Eye (tissue), 1 donor: ENCODE results near the gene IGSF9B.
A peak's percentile ranks its signal among the peaks of the same experiment; 100 is the strongest.

ENCODE experiments used
- DNase-seq: peaks from one replicate; pipeline ENCODE4 v3.0.0-alpha.2; 2015

The IGSF9B gene

DNA sequence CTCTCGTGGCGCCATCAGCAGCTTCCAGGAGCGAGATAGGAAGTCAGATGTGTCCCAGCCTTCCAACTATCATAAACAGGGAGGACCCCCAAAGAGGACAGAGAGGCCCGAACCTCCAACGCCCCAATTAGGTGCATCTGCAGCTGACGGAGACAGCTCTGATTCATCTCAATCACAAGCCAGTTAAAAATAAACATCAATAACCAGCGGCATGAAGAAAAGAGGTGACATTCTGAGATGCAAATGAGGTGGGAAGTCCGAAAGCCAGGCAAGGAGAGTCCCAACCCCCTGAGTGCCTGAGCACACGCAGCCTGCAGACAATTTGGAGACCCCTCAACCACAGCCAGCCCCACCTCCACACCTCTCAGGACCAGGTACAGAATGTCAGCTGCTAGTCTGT is 28.1 kb upstream of the IGSF9B start:
- DNase-seq = no peak

DNA sequence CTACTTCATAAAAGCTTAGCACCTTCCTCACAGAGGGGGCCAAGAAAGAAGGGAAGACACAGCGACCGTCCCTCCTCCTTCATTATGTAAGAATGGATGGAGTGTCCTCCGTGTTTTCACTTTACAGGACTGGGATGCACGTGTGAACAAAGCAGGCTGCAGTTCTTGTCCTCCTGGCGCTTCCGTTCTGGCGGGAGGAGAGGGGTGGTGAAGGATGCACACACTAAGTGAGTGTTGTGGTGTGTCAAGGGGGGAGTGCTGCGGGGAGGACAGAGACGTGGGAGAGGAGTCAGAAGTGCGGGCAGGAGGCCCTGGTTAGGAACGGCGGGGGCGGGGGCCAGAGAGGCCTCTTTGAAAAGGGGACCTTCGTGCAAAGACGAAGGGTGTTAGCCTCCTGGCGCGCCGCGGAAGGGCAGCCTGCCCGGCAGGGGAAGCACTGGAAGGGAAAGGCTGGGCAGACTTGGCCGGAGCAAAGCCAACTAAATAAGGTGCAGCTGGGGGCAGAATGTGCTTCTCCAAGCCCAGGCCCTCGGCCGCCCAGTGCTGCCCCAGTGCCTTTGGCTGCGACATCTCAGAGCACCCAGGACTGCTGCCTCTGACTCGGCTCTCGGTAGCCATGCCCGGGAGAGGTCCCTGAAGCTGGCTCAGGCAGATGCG is 27.0 kb upstream of the IGSF9B start:
- DNase-seq = no peak

DNA sequence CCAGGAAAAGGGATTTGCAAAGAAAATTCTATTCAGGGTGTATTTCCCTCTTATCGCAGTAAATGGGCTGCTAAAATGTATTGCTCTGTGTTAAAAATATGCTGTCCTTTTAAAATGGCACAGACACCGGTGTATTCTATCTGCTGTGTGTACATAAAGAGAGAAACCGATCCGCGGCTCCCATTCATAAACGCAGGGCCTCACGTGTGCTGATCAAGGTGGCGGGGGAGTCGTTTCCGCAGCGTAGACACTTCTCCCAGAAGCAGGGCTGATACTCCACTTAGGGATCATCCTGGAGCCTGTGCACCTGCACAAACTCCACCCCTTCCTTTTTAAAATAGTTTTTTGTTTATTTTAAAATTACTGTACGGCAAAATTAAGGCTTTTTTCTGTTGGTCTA is 26.1 kb upstream of the IGSF9B start:
- DNase-seq = no peak

DNA sequence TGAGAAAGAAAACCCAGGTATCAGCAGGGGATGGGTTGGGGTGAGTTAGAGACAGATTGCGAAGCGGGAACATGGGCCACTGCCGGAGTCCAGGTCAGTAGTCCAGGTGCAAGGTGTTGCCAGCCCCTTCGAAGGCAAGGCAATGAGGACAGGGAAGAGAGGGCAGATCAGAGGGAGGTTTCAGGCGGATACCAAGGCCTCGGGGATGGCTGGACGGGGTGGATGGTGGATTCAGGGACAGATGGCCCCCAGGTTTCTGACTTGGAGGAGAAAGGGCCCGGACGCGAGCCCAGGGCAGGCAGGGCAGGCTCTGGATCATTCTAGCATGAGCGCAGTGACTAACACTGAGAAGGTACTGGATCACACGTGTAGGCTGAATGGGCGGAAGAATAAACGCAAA is 25.4 kb upstream of the IGSF9B start:
- DNase-seq = no peak

DNA sequence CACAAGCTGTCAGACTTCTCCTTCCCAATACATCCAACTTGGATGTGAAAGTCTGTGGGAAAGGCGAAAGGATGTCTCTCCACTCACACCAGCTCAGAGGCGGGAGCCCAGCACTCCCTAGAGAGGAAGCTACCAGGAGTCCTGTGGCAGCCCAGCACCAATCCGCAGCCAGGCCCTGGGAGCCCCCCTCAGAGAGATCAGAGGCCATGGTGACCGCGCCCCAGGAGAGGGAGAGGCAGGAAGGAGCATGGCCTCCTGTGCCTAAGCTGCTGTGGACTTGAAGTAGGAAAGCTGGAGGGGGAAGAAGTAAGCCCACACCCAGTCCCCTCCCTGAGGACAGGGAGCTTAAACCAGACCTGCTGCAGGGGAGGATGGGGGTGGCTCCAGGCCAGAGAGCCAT is 24.4 kb upstream of the IGSF9B start:
- no peak for DNase-seq

DNA sequence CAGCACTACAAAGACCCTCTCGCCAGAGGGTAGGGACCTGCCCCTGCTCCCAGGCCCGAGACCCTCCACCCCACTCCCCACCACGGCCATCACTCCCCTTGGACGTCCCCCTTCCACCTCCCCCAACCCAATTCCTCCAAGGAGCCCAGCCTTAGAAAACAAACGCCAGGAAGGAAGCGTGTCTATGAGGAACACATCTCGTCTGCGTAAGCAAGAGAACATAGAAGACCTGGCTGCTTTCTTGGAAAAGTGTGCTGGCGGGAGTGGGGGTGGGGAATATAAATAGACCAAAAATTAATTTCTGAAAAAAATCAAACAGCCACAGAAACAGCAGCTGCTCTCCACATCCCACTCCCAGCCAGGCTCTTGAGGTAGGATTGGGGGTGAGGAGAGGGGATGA is 23.9 kb upstream of the IGSF9B start:
- DNase-seq = no peak

DNA sequence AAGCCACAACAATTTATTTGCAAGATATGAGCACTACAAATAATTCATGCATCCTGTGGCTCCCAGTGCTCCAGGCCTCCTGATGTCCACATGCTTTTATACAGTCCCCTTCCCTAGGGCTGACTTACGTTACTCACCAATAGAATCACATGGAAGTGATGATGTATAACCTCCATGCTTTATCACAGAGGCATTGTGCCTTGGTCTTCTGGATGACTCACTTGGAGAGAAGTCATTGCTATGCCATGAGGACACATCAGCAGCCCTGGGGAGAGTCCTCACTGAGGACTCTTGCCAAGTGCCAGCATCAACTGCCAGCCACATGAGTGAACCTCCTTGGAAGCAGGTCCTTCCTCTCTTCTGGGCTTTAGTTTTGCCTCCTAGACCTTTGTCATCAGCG is 22.0 kb upstream of the IGSF9B start:
- no peak for DNase-seq

DNA sequence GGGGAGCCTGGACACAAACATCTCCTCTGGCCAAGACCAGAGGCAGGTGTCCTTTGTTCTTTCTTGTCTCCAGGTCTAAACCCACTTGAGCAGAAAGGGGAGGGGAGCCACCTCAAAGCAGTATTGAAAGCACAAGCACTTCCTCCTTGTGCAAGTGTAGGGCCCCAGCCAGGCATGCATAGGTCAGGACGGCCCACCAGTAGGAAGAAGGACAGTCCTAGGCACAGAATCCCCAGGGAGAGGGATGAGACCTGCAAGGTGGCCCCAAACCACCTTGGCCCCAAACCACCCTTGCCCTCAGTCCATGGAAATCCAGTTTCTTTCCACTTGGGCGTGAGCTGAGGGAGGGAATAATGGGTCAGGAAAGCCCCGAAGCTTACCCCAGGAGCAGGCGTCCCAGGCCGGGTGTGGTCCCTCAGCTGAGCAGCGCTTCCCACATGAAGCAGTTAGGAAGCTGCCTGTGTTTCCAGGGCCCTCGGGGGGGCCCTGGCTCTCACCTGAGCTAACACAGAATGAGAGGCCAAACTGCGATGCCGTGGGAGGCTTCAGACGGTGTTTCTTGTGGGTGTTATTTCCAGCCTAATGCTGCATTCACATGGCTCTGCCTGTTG is 20.4 kb upstream of the IGSF9B start:
- no peak for DNase-seq

DNA sequence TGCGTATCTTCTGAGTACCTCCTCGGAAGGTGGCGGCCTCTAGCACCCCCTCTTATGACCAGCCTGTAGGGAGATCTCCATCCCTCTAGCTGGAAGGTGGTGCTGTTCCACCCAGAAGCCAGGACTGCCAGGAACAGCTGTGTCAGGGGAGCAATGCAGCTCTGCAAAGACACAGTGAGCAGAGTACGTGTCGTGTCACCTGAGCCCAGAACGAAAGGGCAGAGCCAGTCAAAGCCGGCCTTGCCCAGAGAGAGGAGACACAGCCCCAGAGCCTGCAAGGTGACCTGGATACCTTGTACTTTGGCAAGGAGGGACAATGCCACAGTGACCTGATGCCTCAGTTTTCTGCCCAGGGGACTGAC is 18.7 kb upstream of the IGSF9B start:
- no peak for DNase-seq

DNA sequence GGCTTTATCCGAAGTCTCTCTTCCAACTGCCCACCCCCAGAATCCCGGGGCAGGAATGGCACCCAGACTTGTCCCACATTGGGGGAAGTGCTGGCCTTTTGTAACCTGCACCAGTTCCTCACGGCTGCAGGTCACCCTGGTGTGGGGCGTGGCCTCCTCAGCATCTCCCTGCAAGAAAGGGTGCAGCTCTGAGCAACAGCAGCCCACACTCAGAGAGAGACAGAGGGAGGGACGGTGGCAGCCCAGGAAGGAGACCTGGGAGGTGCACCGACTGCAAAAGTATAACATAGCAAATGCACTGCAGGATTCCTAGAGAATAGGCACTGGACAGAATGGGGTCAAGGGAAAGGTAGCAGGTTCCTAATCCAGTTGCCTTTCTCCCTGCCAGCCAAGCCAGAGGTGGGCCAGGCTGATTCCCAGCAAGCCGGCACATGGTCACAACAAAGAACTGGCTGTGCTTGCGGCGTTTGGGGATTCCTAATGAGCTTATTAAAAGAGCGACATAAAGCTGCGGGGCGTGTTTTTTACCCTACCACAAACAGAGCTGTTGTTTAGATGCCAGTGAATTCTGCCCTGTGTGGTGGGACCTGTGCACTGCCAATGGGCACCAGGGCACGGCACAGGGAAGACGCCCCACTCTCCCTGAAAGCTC is 18.2 kb upstream of the IGSF9B start:
- no peak for DNase-seq

DNA sequence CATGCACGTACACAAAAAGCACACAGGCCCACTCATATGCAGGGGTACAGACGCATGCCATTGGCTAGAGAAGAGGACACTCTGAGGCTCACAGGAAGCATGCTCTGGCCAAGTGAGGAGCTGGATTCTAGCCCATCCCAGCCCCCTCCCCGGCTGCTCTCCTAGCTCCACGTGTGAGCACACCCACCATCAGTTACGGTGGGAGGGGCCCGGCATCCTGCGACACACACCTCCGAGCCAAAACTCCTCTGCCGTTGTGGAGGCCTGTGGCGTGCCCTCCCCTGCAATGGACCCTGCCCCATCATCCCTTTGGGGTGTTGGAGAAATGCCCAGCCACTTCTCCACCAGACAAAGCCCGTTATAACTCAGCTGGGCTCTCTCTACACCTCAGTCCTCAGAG is 15.1 kb upstream of the IGSF9B start:
- no peak for DNase-seq

DNA sequence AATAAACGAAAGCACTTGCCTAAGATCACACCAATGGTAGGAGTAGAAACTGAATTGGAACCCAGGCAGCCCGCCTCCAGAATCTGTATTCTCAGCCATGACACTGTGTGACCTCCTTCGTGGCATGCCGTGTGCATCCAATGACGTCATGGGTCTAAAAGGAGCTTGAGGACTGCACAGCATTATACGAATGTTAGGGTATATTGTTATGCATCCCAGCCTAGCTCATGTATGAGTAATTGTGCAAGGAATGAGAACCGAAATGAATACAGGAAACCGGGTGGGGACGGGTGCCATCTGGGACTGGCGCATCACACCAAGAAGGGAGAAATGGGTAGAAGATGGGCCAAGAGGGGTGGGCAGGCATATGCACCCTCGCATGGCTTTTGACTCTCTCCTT is 12.3 kb upstream of the IGSF9B start:
- DNase-seq = no peak

DNA sequence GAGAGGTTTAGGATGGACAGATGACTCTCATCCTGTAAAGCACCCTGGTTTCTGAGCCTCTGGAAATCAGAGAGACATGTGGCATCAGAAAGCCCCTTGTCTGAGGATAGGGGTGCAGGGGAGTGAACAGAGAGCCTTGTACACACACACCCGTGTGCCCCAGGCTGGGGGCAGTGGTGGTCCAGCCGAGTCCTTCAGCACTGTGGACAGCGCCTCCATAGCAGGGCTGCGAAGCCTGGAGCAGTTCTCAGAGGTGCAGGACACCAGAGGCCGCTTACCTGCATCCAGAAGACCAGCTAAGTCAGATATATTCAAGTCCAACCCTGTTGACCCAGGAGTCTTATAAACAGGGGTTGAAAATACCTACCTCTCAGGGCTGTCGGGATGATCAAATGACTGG is 11.5 kb upstream of the IGSF9B start:
- DNase-seq = peak; percentile 68

DNA sequence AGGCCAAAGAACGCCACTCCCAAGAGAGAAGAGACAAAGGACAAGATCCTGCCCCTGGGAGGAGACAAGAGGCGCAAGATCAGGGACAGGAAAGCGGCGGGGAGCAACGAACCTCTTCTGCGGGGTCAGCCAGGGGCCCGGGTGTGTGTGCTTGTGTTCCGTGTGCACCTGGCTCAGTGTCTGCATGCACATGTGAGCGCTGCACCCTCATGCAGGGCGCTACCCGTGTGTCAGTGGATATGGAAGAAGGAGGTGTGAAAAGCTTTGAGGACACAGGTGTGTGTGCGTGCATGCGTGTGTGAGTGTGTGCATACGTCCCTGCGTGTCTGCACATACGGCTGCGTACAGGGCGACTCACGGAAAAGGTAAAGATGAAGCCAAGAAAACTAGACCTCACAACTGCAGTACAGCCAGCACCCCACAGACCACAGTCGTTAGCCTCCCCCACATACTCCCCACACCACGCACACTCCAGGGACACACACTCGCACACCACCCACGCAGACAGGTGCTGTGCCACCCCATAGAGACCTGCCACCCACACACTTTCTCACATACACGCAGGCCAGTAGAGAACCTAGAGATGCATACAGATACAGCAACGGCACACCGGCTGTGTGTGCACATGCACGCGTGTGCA is 11.0 kb upstream of the IGSF9B start:
- DNase-seq = no peak

DNA sequence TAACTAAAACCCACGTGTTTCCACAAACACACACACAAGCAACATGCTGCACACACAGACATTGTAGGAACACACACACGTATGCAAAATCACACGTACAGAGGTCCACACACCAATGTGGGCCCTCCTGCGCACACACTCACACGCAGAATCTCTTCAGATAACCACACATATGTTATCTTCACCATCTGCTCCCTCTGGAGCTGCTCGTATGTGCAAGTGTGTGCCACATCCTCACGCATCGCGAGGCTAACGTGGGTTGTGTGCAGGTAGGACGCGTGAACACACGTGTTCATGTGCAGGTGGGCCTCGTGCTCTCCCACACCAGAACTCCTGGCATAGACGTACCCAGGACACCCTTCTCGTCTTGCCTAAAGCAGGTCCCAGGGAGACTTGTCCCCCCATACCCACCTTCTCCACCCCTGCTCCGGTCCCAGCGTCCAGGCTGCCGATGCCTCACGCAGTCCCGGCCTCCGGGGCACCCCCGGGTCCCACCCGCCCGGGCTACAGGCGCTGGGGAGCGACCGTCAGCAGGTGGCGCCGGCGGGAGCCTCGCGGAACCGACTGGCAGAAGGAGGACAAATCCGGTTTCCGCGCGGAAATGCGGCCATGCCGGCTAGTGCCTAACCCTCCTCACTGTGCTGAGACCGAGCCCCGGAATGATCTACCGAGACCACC is 10.3 kb upstream of the IGSF9B start:
- DNase-seq = peak; percentile 72

DNA sequence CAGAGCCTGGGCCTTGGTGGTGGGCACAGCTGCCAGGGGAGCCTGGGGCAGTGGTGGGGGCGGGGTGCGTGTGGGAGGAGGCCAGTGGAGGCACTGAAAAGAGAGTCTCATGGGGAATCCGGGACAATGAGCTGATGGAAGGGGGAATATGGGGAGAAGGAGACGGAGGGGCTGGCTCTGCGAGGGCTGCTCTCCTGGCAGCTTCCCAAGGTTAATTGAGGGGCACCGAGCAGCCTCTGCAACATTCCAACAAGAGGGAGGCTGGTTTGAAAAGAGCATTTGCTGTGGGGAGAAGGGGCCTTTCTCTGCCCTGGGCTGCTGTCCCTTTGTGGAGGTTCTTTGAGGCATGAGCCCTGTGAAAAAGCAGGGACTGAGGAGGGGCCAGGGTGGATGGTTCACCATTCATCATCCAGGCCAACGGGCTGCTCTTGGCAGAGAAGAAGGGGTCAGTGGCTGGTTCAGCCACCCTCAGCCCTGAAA is 9.4 kb upstream of the IGSF9B start:
- peak; percentile 74 for DNase-seq

DNA sequence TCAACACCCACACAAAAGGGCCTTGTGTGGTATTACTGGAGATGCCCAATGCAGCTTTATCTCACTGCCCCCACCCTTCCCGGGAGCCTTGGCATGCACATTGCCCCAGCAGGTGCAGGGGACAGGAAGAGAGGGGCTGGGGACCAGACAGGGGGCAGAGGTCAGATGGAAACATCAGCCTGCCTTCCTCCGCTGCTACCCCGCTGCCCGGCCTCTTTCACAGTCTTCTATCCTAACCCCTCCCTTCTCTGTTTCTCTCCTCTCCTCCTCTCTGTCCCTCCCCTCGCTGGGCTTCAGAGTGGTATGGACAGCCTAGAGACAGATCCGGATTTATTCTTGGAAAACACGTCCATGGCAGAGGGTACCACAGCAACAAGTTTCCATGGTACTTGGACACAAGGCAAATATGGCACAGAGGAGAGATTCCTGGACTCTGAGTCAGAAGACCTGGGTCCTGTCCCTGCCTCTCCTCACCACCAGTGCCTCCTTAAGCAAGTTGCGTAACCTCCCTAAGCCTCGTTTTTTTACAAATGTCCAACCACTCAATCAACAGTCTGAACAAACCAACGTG is 8.3 kb upstream of the IGSF9B start:
- DNase-seq = no peak

DNA sequence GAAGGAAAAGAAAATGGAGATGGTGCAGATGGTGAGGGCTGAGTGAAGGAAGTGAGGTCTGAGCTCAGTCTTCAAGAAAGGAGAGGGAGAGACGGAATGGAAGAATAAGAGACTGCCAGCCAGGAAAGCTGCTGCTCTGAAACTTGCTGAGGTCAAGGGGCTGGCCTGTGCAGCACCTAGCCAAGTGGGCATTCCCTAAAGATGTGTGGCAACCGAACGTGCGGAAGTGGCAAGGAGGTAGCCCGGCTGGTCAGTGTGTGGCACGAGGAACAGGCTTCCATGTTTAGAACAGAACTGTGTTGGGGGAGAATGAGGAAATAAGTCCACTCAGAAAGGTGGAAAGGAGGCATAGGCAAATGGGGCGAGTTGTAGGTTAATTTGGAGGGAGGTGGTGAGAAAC is 7.6 kb upstream of the IGSF9B start:
- DNase-seq = no peak

DNA sequence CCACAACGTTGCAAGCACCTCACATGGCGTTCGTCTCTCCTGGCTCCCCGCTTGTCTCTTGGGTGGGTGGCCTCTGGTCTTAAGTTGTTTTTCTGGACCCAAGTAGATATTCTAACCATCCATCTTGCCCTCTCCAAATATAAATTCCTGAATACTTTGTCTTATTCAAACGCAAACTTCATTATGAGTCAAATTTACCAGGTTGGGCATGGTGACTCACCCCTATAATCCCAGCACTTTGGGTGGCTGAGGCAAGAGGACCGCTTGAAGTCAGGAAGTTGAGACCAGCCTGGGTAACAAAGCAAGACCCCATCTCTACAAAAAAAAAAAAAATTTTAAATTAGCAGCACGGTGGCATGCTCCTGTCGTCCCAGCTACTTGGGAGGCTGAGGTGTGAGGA is 5.1 kb upstream of the IGSF9B start:
- DNase-seq = no peak

DNA sequence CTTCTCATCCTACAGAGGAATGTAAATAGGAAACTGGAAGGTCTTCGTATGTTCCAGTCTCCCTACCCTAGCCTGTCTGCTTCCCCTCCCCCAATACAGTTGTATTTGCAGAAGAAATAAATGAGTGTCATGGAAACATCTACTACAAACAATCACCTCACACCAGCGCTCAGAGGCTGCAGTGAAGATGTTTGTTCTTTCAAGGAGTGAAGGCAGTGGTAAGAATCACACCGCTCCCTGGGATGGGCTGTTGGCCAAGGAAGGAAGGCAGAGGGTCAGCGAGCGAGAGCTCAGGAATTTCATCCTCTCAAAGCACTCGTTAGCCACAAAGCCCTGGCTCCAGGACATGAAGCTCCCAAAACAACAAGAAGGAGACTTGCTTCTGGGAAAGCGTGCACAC is 1.1 kb upstream of the IGSF9B start:
- no peak for DNase-seq

DNA sequence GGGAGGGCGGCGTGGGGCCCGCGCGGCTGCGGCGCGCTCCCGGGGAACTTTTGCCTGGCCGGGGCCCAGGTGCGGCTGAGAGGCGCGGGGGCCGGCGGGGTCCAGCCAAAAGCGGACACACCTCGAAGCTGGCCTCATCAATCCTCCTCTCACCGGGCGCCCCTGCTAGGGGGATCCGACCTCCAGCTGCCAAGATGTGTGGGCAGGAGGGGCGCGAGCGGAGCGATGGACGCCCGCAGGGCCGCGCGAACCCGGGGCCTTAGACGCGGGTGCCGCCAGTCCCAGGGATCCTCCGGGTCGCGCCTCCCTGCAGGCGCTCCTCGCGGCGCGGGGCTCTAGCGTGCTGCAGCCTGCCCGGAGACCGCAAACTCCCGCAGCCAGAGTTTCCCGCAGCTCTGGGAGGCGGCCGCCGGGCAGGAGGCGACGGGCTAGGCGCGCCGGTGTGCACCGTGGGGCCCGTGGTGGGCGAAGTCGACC is 785 bp downstream of the IGSF9B start:
- DNase-seq = peak; percentile 54

DNA sequence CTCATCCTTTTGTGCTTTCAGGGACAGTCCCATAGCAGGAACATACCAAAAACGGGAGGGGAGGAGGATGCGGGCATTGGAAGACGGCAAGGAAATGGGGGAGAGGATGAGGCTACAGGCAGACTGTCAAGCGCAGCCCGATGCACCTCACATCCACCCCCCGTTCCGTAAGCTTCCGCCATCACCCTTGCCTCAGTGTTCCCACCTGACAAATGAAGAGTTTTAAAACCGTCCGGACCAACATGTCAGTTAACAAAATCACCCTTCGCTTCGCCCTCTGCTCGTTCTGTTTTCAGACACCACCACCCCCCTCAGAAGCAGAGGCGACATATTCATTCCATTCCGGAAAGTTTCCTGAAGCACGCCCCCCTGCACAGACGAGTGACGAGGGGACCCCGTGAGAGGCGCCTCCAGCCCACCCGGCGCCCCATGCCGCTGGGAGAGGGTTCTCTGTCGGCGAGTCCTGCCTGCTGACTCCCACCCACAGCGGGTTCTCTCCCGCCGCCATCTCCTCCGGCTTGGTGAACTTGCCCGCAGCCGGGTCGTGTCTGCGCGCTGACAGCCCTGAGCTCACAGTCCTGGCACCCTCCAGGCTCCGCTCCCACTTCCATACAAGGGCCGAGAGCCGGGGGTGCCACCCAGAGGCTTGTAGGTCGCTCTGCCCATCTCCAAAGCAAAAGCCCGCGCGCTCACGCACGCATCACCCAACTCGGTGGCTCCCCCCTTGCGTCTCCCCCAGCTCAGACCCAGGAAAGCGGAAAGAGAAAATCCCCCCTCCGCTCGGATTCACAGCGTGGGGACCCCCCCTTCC is 1.5 kb downstream of the IGSF9B start:
- peak; percentile 54 for DNase-seq
